Mesenchymal stem cell (in vitro differentiated cells and primary cell): ENCODE data around the gene NID1.
A peak's percentile ranks its signal among the peaks of the same experiment; 100 is the strongest.

Source experiments
- DNase-seq: peaks from one replicate; pipeline ENCODE4 v3.0.0-alpha.2; 2013
- H2AFZ ChIP-seq: one replicate; pipeline ENCODE4 v1.6.1; 2013; ENCODE audit warnings: low read depth, mild to moderate bottlenecking, control low read depth, inconsistent platforms, low read length, moderate library complexity
- H2AK5ac ChIP-seq: 2 replicates; pipeline ENCODE4 v1.6.1; 2013; ENCODE audit warnings: low read length, moderate library complexity, mild to moderate bottlenecking, inconsistent platforms; ENCODE audit not compliant: severe bottlenecking
- H2BK120ac ChIP-seq: one replicate; pipeline ENCODE4 v1.6.1; 2013; ENCODE audit warnings: low read depth, mild to moderate bottlenecking, inconsistent platforms, low read length, moderate library complexity
- H2BK12ac ChIP-seq, 2 experiments: one replicate each; pipeline ENCODE4 v1.6.1; 2013; ENCODE audit warnings: inconsistent platforms in 2 of 2, low read length in 2 of 2, mild to moderate bottlenecking in 2 of 2, moderate library complexity in 2 of 2, control low read depth in 1 of 2
- H2BK15ac ChIP-seq: one replicate; pipeline ENCODE4 v1.6.1; 2013; ENCODE audit warnings: mild to moderate bottlenecking, low read depth, inconsistent platforms; ENCODE audit not compliant: poor library complexity, severe bottlenecking
- H2BK5ac ChIP-seq: 2 replicates; pipeline ENCODE4 v1.6.1; 2013; ENCODE audit warnings: low read depth, mild to moderate bottlenecking, low read length, control low read depth, inconsistent platforms; ENCODE audit not compliant: poor library complexity, severe bottlenecking
- H3K14ac ChIP-seq, 2 experiments: one replicate each; pipeline ENCODE4 v1.6.1; 2013; ENCODE audit warnings: inconsistent platforms in 2 of 2, low read length in 2 of 2, control low read depth in 1 of 2, mild to moderate bottlenecking in 1 of 2, moderate library complexity in 1 of 2
- H3K18ac ChIP-seq, 2 experiments: one replicate each; pipeline ENCODE4 v1.6.1; 2013; ENCODE audit warnings: inconsistent platforms in 2 of 2, low read length in 2 of 2, control low read depth in 1 of 2, low read depth in 1 of 2, mild to moderate bottlenecking in 1 of 2
- H3K23ac ChIP-seq, 2 experiments: one replicate each; pipeline ENCODE4 v1.6.1; 2013; ENCODE audit warnings: inconsistent platforms in 2 of 2, low read length in 2 of 2, mild to moderate bottlenecking in 2 of 2, moderate library complexity in 2 of 2, control low read depth in 1 of 2
- H3K27ac ChIP-seq: 2 replicates; pipeline ENCODE4 v1.5.1; 2013; ENCODE audit warnings: mild to moderate bottlenecking, moderate library complexity, low read length, control low read depth, inconsistent platforms; ENCODE audit not compliant: poor library complexity, severe bottlenecking
- H3K27me3 ChIP-seq, 2 experiments: 2 replicates each; pipeline versions ENCODE4 v1.6.1 to v1.7.0; 2013; ENCODE audit warnings: low read length in 2 of 2, mild to moderate bottlenecking in 2 of 2, moderate library complexity in 2 of 2, control low read depth in 1 of 2, inconsistent platforms in 1 of 2; ENCODE audit not compliant: control insufficient read depth in 1 of 2, insufficient read depth in 1 of 2
- H3K36me3 ChIP-seq, 2 experiments: 2 replicates each; pipeline versions ENCODE4 v1.6.1 to v1.7.0; 2013; ENCODE audit warnings: low read length in 2 of 2, control low read depth in 1 of 2, inconsistent platforms in 1 of 2, low read depth in 1 of 2, mild to moderate bottlenecking in 1 of 2; ENCODE audit not compliant: insufficient read depth in 2 of 2, control insufficient read depth in 1 of 2
- H3K4ac ChIP-seq, 2 experiments: one replicate each; pipeline ENCODE4 v1.6.1; 2013; ENCODE audit warnings: inconsistent platforms in 2 of 2, low read length in 2 of 2, mild to moderate bottlenecking in 2 of 2, moderate library complexity in 2 of 2, control low read depth in 1 of 2, low read depth in 1 of 2
- H3K4me1 ChIP-seq: 2 replicates; pipeline ENCODE4 v1.6.1; 2013; ENCODE audit warnings: low read depth, low read length, control low read depth; ENCODE audit not compliant: control insufficient read depth, insufficient read depth
- H3K4me2 ChIP-seq: 2 replicates; pipeline ENCODE4 v1.6.1; 2013; ENCODE audit warnings: low read length, mild to moderate bottlenecking, inconsistent platforms; ENCODE audit not compliant: poor library complexity, severe bottlenecking
- H3K4me3 ChIP-seq, 2 experiments: 2 replicates each; pipeline versions ENCODE4 v1.5.1 to v1.7.0; 2013; ENCODE audit warnings: low read length in 2 of 2, mild to moderate bottlenecking in 2 of 2, control low read depth in 1 of 2, low read depth in 1 of 2; ENCODE audit not compliant: insufficient read depth in 1 of 2
- H3K79me1 ChIP-seq: replicated peaks from 2 replicates; pipeline ENCODE4 v1.6.1; 2013; ENCODE audit warnings: mild to moderate bottlenecking, control low read depth, low read length, inconsistent platforms; ENCODE audit not compliant: poor library complexity, severe bottlenecking
- H3K9ac ChIP-seq: 2 replicates; pipeline ENCODE4 v1.7.0; 2013; ENCODE audit warnings: mild to moderate bottlenecking, low read length, moderate library complexity
- H3K9me3 ChIP-seq: 2 replicates; pipeline ENCODE4 v1.7.0; 2013; ENCODE audit warnings: mild to moderate bottlenecking, low read length; ENCODE audit not compliant: control insufficient read depth
- H4K8ac ChIP-seq: one replicate; pipeline ENCODE4 v1.6.1; 2013; ENCODE audit warnings: inconsistent platforms, mild to moderate bottlenecking, low read length, moderate library complexity
- H4K91ac ChIP-seq: one replicate; pipeline ENCODE4 v1.6.1; 2013; ENCODE audit warnings: mild to moderate bottlenecking, low read length, inconsistent platforms
- WGBS: methylation state at CpG from one replicate; pipeline ENCODE4 v1.1.7; 2013; ENCODE audit warnings: mixed read lengths; 5-methylcytosine and 5-hydroxymethylcytosine counted together

Gene NID1

GRCh38 chr1:235942625-235942934 lies 122.3 kb downstream of the NID1 start:
- Histone ChIP-seq H3K36me3 (no peaks in the 10 kb centered on the region), H2AK5ac (no peak overlapping the region), H4K91ac (peak overlapping the region; percentile 52), H3K79me1 (no peaks in the 10 kb centered on the region), H4K8ac (no peak overlapping the region), H3K4me1 (peaks cover 10% of the 10 kb centered on the region), H3K4me2 (no peak overlapping the region), H3K27ac (no peak overlapping the region), H2AFZ (no peak overlapping the region), H3K9ac (no peak overlapping the region), H3K4me3 (no peak overlapping the region), H2BK12ac (peak overlapping the region in 1 of 2 experiments; percentile 93), H3K18ac (peak overlapping the region; percentile 4 to 6), H3K4ac (peak overlapping the region; percentile 9 to 24), H2BK15ac (no peak overlapping the region), H2BK5ac (no peak overlapping the region), H2BK120ac (no peak overlapping the region), H3K23ac (no peak overlapping the region), H3K27me3 (no peaks in the 10 kb centered on the region), H3K14ac (peak overlapping the region in 1 of 2 experiments; percentile 2), H3K9me3 (no peaks in the 10 kb centered on the region)
- 95% methylated on average over 6 of the region's 6 CpGs for WGBS
- DNase-seq: no peak

- Histone ChIP-seq H3K18ac (peak overlapping the region in 1 of 2 experiments; percentile 4), H4K8ac (no peak overlapping the region), H2BK15ac (no peak overlapping the region), H3K27ac (no peak overlapping the region), H3K9me3 (no peaks in the 10 kb centered on the region), H3K4ac (no peak overlapping the region), H3K79me1 (no peaks in the 10 kb centered on the region), H2AFZ (no peak overlapping the region), H2BK120ac (no peak overlapping the region), H3K36me3 (no peaks in the 10 kb centered on the region), H3K14ac (no peak overlapping the region), H3K4me2 (no peak overlapping the region), H3K4me3 (no peak overlapping the region), H2BK12ac (peak overlapping the region in 1 of 2 experiments; percentile 90), H4K91ac (no peak overlapping the region), H2AK5ac (no peak overlapping the region), H3K9ac (no peak overlapping the region), H3K4me1 (peaks cover 10% of the 10 kb centered on the region), H3K27me3 (no peaks in the 10 kb centered on the region), H3K23ac (no peak overlapping the region), H2BK5ac (no peak overlapping the region)
- peak; percentile 78 for DNase-seq
- 95% methylated on average over 12 of the region's 12 CpGs for WGBS
Observed at GRCh38 chr1:235941876-235942624, 122.8 kb downstream of the NID1 start.

- no peaks in the 10 kb centered on the region for H3K27me3 ChIP-seq
- H4K91ac ChIP-seq: peak overlapping the region; percentile 25
- no peak overlapping the region for H3K4me3 ChIP-seq
- H2BK120ac ChIP-seq: no peak overlapping the region
- peak overlapping the region in 1 of 2 experiments; percentile 72 for H3K18ac ChIP-seq
- no peak overlapping the region for H2BK15ac ChIP-seq
- H3K4me2 ChIP-seq: no peak overlapping the region
- no peak overlapping the region for H2BK5ac ChIP-seq
- no peak overlapping the region for H3K23ac ChIP-seq
- H3K9ac ChIP-seq: no peak overlapping the region
- H3K4ac ChIP-seq: no peak overlapping the region
- H3K27ac ChIP-seq: no peak overlapping the region
- peaks cover 7% of the 10 kb centered on the region for H3K4me1 ChIP-seq
- no peak overlapping the region for H2AK5ac ChIP-seq
- peak overlapping the region in 1 of 2 experiments; percentile 43 for H2BK12ac ChIP-seq
- H3K36me3 ChIP-seq: no peaks in the 10 kb centered on the region
- no peak overlapping the region for H2AFZ ChIP-seq
- 98% methylated on average over 6 of the region's 6 CpGs for WGBS
- H3K14ac ChIP-seq: peak overlapping the region in 1 of 2 experiments; percentile 66
- H4K8ac ChIP-seq: no peak overlapping the region
- no peaks in the 10 kb centered on the region for H3K9me3 ChIP-seq
- H3K79me1 ChIP-seq: no peaks in the 10 kb centered on the region
- DNase-seq: no peak
Observed at GRCh38 chr1:235940285-235940684, 124.6 kb downstream of the NID1 start.

- Histone ChIP-seq H2AK5ac (no peak overlapping the region), H2AFZ (no peak overlapping the region), H3K27me3 (no peaks in the 10 kb centered on the region), H3K23ac (peak overlapping the region in 1 of 2 experiments; percentile 1), H2BK5ac (no peak overlapping the region), H3K4me2 (no peak overlapping the region), H3K27ac (no peak overlapping the region), H3K9ac (no peak overlapping the region), H4K8ac (no peak overlapping the region), H4K91ac (no peak overlapping the region), H3K4me3 (no peak overlapping the region), H2BK15ac (peak overlapping the region; percentile 36), H3K9me3 (no peaks in the 10 kb centered on the region), H3K79me1 (no peaks in the 10 kb centered on the region), H3K18ac (no peak overlapping the region), H3K4ac (no peak overlapping the region), H2BK120ac (peak overlapping the region; percentile 44), H3K14ac (no peak overlapping the region), H2BK12ac (peak overlapping the region in 1 of 2 experiments; percentile 78), H3K36me3 (no peaks in the 10 kb centered on the region), H3K4me1 (peaks cover 7% of the 10 kb centered on the region)
- DNase-seq: peak; percentile 84
- WGBS: 14% methylated on average over 1 of the region's 1 CpG
Observed at GRCh38 chr1:235939480-235939775, 125.5 kb downstream of the NID1 start.
